HepG2 (cell line): ENCODE results near the gene SIGLEC8.

Experiments
- KAT2B ChIP-seq: fragments of 150-350 bp; IDR thresholded peaks from 2 replicates; pipeline ENCODE4 v1.6.1; 2014; ENCODE audit warnings: low read depth, low read length, borderline replicate concordance
- NFRKB ChIP-seq: fragments of 450-650 bp; IDR thresholded peaks from 2 replicates; pipeline ENCODE4 v1.6.1; 2017
- POLR2AphosphoS5 ChIP-seq: IDR thresholded peaks from 2 replicates; pipeline ENCODE4 v1.6.1; 2012; ENCODE audit warnings: low read depth, low read length
- RBAK ChIP-seq: sonication (generic); formaldehyde crosslinking; IDR thresholded peaks from 2 replicates; pipeline ENCODE4 v1.5.1; 2020; ENCODE audit warnings: mild to moderate bottlenecking, missing genetic modification reagents
- SMC3 ChIP-seq: IDR thresholded peaks from 2 replicates; pipeline ENCODE4 v1.6.1; 2011; ENCODE audit warnings: low read length, improper control_type of control experiment
- TAF1 ChIP-seq: sonication (generic); formaldehyde crosslinking; IDR thresholded peaks from 2 replicates; pipeline ENCODE4 v1.4.0; 2020; ENCODE audit warnings: missing genetic modification reagents
- YEATS2 ChIP-seq: sonication (generic); formaldehyde crosslinking; IDR thresholded peaks from 2 replicates; pipeline ENCODE4 v1.4.0; 2020; ENCODE audit warnings: missing genetic modification reagents, borderline replicate concordance
- ZNF589 ChIP-seq: sonication (generic); formaldehyde crosslinking; conservative IDR thresholded peaks from 2 replicates; pipeline ENCODE4 v1.8.0; 2022; ENCODE audit warnings: mild to moderate bottlenecking, moderate library complexity, missing genetic modification reagents
- ZNF788 ChIP-seq: sonication (generic); formaldehyde crosslinking; IDR thresholded peaks from 2 replicates; pipeline ENCODE4 v1.5.0; 2020; ENCODE audit warnings: mild to moderate bottlenecking, missing genetic modification reagents, borderline replicate concordance
- TF ChIP-seq, protein P1 (sequence below): sonication (generic); formaldehyde crosslinking; IDR thresholded peaks from 2 replicates; pipeline ENCODE4 v1.5.0; 2020; ENCODE audit warnings: mild to moderate bottlenecking, missing genetic modification reagents, moderate library complexity
- TF ChIP-seq, protein P2 (sequence below): sonication (generic); formaldehyde crosslinking; IDR thresholded peaks from 2 replicates; pipeline ENCODE4 v1.4.0; 2020; ENCODE audit warnings: missing genetic modification reagents

DNA sequence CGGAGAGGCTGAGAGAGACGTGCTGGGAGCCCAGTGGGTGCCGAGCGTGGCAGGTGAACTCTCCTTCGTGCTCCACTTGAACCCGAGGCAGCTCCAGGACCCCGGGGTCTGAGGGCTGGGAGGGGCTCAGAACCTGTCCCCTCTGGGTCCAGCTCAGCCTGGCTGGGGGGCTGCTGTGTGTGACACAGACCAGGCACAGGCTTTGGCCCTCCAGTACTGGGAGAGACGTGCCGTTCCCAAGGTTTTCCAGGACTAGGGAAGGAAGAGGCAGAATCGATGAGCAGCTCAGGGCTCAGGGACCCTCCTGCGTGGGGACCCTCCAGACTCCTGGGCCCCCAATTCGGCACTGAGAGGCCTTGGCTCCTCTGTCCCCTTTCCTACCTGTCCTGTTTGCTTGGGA lies 43.1 kb downstream of the SIGLEC8 start:
- no peak for TF ChIP-seq SMC3
- TF ChIP-seq, protein P1, sequence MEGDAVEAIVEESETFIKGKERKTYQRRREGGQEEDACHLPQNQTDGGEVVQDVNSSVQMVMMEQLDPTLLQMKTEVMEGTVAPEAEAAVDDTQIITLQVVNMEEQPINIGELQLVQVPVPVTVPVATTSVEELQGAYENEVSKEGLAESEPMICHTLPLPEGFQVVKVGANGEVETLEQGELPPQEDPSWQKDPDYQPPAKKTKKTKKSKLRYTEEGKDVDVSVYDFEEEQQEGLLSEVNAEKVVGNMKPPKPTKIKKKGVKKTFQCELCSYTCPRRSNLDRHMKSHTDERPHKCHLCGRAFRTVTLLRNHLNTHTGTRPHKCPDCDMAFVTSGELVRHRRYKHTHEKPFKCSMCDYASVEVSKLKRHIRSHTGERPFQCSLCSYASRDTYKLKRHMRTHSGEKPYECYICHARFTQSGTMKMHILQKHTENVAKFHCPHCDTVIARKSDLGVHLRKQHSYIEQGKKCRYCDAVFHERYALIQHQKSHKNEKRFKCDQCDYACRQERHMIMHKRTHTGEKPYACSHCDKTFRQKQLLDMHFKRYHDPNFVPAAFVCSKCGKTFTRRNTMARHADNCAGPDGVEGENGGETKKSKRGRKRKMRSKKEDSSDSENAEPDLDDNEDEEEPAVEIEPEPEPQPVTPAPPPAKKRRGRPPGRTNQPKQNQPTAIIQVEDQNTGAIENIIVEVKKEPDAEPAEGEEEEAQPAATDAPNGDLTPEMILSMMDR (CRISPR knock-in tag): no peak
- TF ChIP-seq ZNF589 (CRISPR knock-in tag): no peak
- TF ChIP-seq, protein P2, sequence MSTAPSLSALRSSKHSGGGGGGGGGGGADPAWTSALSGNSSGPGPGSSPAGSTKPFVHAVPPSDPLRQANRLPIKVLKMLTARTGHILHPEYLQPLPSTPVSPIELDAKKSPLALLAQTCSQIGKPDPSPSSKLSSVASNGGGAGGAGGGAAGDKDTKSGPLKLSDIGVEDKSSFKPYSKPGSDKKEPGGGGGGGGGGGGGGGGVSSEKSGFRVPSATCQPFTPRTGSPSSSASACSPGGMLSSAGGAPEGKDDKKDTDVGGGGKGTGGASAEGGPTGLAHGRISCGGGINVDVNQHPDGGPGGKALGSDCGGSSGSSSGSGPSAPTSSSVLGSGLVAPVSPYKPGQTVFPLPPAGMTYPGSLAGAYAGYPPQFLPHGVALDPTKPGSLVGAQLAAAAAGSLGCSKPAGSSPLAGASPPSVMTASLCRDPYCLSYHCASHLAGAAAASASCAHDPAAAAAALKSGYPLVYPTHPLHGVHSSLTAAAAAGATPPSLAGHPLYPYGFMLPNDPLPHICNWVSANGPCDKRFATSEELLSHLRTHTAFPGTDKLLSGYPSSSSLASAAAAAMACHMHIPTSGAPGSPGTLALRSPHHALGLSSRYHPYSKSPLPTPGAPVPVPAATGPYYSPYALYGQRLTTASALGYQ (CRISPR knock-in tag): no peak
- no peak for TF ChIP-seq NFRKB
- no peak for TF ChIP-seq POLR2AphosphoS5
- no peak for TF ChIP-seq YEATS2 (CRISPR knock-in tag)
- no peak for TF ChIP-seq KAT2B
- TF ChIP-seq TAF1 (CRISPR knock-in tag): no peak
- no peak for TF ChIP-seq ZNF788 (CRISPR knock-in tag)
- TF ChIP-seq RBAK (CRISPR knock-in tag): no peak
